MM.1S (cell line): Measurements from ENCODE around the gene GPR87.

Experiments
- EZH2phosphoT487 ChIP-seq: fragments of 300-600 bp; sonication (generic); IDR thresholded peaks from 2 replicates; pipeline ENCODE4 v1.6.1; 2018; ENCODE audit warnings: antibody characterized with exemption, low read length
- TF ChIP-seq, protein P1 (sequence below): fragments of 300-600 bp; sonication (generic); IDR thresholded peaks from 2 replicates; pipeline ENCODE4 v1.5.1; 2016; ENCODE audit warnings: antibody characterized with exemption, low read length, mixed read lengths

DNA sequence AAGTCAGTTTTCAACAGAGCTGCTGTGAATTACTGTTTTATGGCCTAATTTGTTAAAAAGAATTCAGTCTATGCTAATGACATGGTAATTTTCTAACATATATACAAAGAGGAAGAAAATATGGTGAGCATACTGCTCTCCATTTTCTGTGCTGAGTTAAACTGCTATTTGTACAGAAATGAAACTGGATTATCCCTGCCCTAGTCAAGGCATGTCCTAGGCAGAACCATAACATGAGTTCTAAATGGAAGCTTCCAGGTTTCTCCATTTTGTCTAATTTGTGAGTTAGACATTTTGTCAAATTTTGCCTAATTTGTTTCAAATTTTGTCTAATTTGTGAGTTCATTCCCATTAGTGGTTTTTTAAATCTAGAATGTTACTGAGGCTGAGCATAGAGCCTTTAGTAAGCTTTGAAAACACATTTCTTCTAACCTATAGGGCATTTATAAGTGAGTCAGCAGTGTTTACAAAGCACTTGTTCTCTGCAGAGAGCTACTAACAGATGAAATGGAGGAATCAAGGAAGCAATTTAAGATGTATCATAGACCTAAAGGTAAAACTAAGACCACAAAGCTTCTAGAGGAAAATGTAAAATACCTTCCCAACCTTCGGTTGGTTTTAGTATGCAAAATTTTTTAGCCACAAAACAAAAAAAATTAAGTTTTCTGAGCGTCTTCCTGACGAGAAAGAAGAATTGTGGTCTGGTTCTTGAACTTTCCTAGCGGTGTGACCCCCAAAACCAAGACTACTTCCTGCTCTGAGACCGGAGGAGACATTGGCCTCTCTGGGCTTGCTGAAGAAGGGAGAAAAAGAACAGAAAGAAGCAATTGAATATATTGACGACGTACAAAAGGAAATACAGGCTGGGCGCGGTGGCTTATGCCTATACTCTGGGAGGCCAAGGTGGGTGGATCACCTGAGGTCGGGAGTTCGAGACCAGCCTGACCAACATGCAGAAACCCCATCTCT, 48.1 kb downstream of the GPR87 start:
- no peak for TF ChIP-seq EZH2phosphoT487
- TF ChIP-seq, protein P1, sequence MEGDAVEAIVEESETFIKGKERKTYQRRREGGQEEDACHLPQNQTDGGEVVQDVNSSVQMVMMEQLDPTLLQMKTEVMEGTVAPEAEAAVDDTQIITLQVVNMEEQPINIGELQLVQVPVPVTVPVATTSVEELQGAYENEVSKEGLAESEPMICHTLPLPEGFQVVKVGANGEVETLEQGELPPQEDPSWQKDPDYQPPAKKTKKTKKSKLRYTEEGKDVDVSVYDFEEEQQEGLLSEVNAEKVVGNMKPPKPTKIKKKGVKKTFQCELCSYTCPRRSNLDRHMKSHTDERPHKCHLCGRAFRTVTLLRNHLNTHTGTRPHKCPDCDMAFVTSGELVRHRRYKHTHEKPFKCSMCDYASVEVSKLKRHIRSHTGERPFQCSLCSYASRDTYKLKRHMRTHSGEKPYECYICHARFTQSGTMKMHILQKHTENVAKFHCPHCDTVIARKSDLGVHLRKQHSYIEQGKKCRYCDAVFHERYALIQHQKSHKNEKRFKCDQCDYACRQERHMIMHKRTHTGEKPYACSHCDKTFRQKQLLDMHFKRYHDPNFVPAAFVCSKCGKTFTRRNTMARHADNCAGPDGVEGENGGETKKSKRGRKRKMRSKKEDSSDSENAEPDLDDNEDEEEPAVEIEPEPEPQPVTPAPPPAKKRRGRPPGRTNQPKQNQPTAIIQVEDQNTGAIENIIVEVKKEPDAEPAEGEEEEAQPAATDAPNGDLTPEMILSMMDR, result no peak
